Measurements from ENCODE around the gene DCAF6.

Gene DCAF6

DNA sequence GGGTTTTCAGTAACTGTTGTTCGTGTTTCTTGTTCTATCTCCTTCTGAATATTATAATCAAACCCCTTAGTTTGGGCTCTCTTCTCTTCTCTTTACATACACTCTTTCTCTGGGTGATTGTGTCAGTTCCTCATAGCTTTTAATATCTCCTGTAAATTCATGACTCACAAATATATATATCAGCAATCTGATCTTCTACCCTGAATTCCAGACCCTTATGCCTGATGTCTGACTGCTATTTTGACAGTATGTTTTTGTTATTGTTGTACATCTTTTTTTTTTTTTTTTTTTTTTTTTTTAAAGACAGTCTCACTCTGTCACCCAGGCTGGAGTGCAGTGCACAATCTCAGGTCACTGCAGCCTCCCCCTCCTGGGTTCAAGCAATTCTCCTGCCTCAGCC, 71.2 kb downstream of the DCAF6 start:
- Histone ChIP-seq H3K27me3 (ENCODE audit: insufficient read depth, poor library complexity, severe bottlenecking) (no peaks in the 10 kb centered on the region), H3K27ac (replicated peaks) (no peak overlapping the region), H3K4me3 (replicated peaks; ENCODE audit: insufficient read depth, low read length) (no peak overlapping the region)
- TF ChIP-seq SPI1 (IDR thresholded peaks at IDR 0.05; ENCODE audit: borderline replicate concordance, low read depth): no peak
- TF ChIP-seq, protein P1, sequence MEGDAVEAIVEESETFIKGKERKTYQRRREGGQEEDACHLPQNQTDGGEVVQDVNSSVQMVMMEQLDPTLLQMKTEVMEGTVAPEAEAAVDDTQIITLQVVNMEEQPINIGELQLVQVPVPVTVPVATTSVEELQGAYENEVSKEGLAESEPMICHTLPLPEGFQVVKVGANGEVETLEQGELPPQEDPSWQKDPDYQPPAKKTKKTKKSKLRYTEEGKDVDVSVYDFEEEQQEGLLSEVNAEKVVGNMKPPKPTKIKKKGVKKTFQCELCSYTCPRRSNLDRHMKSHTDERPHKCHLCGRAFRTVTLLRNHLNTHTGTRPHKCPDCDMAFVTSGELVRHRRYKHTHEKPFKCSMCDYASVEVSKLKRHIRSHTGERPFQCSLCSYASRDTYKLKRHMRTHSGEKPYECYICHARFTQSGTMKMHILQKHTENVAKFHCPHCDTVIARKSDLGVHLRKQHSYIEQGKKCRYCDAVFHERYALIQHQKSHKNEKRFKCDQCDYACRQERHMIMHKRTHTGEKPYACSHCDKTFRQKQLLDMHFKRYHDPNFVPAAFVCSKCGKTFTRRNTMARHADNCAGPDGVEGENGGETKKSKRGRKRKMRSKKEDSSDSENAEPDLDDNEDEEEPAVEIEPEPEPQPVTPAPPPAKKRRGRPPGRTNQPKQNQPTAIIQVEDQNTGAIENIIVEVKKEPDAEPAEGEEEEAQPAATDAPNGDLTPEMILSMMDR (IDR thresholded peaks at IDR 0.05; ENCODE audit: insufficient read depth, low read length): no peak
- no peak for TF ChIP-seq POLR2AphosphoS5 (IDR thresholded peaks at IDR 0.05; ENCODE audit: low read depth)
- TF ChIP-seq, protein P2, sequence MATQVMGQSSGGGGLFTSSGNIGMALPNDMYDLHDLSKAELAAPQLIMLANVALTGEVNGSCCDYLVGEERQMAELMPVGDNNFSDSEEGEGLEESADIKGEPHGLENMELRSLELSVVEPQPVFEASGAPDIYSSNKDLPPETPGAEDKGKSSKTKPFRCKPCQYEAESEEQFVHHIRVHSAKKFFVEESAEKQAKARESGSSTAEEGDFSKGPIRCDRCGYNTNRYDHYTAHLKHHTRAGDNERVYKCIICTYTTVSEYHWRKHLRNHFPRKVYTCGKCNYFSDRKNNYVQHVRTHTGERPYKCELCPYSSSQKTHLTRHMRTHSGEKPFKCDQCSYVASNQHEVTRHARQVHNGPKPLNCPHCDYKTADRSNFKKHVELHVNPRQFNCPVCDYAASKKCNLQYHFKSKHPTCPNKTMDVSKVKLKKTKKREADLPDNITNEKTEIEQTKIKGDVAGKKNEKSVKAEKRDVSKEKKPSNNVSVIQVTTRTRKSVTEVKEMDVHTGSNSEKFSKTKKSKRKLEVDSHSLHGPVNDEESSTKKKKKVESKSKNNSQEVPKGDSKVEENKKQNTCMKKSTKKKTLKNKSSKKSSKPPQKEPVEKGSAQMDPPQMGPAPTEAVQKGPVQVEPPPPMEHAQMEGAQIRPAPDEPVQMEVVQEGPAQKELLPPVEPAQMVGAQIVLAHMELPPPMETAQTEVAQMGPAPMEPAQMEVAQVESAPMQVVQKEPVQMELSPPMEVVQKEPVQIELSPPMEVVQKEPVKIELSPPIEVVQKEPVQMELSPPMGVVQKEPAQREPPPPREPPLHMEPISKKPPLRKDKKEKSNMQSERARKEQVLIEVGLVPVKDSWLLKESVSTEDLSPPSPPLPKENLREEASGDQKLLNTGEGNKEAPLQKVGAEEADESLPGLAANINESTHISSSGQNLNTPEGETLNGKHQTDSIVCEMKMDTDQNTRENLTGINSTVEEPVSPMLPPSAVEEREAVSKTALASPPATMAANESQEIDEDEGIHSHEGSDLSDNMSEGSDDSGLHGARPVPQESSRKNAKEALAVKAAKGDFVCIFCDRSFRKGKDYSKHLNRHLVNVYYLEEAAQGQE (IDR thresholded peaks at IDR 0.05; ENCODE audit: insufficient replicate concordance, low read depth): no peak
- no peak for TF ChIP-seq GABPA (IDR thresholded peaks at IDR 0.05; ENCODE audit: low read depth)
- DNase-seq (ENCODE audit: low read depth in 1 of 2, low spot score in 1 of 2): no peak

DNA sequence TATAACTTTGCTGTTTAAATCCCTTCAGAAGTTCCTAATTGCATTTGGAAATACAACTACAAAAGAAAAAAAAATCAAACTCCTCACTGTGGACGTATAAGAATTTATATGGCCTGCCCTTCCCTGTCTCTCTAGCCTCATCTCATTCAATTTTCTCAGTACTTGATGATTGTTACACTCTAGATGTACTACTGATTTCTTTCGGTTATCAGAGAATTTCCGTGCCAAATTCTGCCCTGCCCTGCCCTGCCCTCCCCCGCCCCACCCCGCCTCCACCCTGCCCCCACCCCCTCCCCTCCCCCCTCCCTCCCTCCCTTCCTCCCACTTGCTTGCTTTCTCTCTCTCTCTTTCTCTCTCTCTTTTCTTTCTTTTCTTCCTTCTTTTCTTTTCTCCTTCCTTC, 72.1 kb downstream of the DCAF6 start:
- Histone ChIP-seq H3K27me3 (ENCODE audit: insufficient read depth, poor library complexity, severe bottlenecking) (no peaks in the 10 kb centered on the region), H3K27ac (replicated peaks) (no peak overlapping the region), H3K4me3 (replicated peaks; ENCODE audit: insufficient read depth, low read length) (no peak overlapping the region)
- DNase-seq (ENCODE audit: low read depth in 1 of 2, low spot score in 1 of 2): no peak
- TF ChIP-seq POLR2AphosphoS5 (IDR thresholded peaks at IDR 0.05; ENCODE audit: low read depth) (no peak), SPI1 (IDR thresholded peaks at IDR 0.05; ENCODE audit: borderline replicate concordance, low read depth) (no peak), GABPA (IDR thresholded peaks at IDR 0.05; ENCODE audit: low read depth) (no peak)
- TF ChIP-seq, protein P2 (IDR thresholded peaks at IDR 0.05; ENCODE audit: insufficient replicate concordance, low read depth): no peak
- TF ChIP-seq, protein P1 (IDR thresholded peaks at IDR 0.05; ENCODE audit: insufficient read depth, low read length): no peak

DNA sequence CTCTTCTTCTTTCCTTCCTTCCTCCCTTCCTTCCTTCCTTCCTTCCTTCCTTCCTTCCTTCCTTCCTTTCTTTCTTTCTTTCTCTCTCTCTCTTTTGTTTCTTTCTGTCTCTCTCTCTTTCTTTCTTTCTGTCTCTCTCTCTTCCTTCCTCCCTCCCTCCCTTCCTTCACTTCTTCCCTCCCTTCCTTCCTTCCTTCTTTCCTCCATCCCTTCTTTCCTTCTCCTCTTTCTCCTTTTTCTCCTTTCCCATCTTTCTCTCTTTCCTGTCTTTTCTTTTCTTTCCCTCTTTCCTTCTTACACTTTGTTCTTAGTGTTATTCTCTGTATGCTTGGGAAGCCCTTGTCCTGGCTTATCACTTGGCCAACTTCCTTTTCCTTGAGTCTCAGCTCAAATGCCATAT, 72.8 kb downstream of the DCAF6 start:
- Histone ChIP-seq H3K4me3 (replicated peaks; ENCODE audit: insufficient read depth, low read length) (no peak overlapping the region), H3K27ac (replicated peaks) (no peak overlapping the region), H3K27me3 (ENCODE audit: insufficient read depth, poor library complexity, severe bottlenecking) (no peaks in the 10 kb centered on the region)
- TF ChIP-seq, protein P1 (IDR thresholded peaks at IDR 0.05; ENCODE audit: insufficient read depth, low read length): no peak
- TF ChIP-seq SPI1 (IDR thresholded peaks at IDR 0.05; ENCODE audit: borderline replicate concordance, low read depth): no peak
- TF ChIP-seq, protein P2 (IDR thresholded peaks at IDR 0.05; ENCODE audit: insufficient replicate concordance, low read depth): no peak
- no peak for TF ChIP-seq GABPA (IDR thresholded peaks at IDR 0.05; ENCODE audit: low read depth)
- TF ChIP-seq POLR2AphosphoS5 (IDR thresholded peaks at IDR 0.05; ENCODE audit: low read depth): no peak
- no peak for DNase-seq (ENCODE audit: low read depth in 1 of 2, low spot score in 1 of 2)
